Camera-type eye (tissue), 1 donor: ENCODE data around the gene PPP3R2. TPM values are rescaled to one million over a fixed set of nuclear protein-coding genes. Genes with fewer than 3 reads are reported as not detected.

Experiments used
- total RNA-seq: library from RNA; depleted of rRNA; stranded (reverse); fragments of >200 nt; gene quantifications from one replicate; pipeline ENCODE4 v1.2.3, GENCODE V29; 2014

PPP3R2 gene
- 0.82 TPM for total RNA-seq

GRCh38 chr9:101594796-101595195 lies at the start of gene PPP3R2:
Gene PPP3R2 (minus strand): TSS chr9:101594969. CDS start chr9:101594921, 48 bp downstream.

Other genes starting within 250 kb of the PPP3R2 start
- 0.22 TPM for gene BAAT, start 210.0 kb downstream of the PPP3R2 start, total RNA-seq
- 42.7 TPM for gene MRPL50, start 196.4 kb downstream of the PPP3R2 start, total RNA-seq
- gene ZNF189, start 196.1 kb downstream of the PPP3R2 start, total RNA-seq, result 49.1 TPM
- 0.33 TPM for gene ALDOB, start 159.2 kb downstream of the PPP3R2 start, total RNA-seq
- gene RNF20, start 61.1 kb downstream of the PPP3R2 start, total RNA-seq, result 46.0 TPM
- gene GRIN3A, start 143.7 kb upstream of the PPP3R2 start, total RNA-seq, result 7.5 TPM